Kidney (tissue), 14 donors: ENCODE results near the gene ANAPC2. TPM values are rescaled to one million over a fixed set of nuclear protein-coding genes. Genes with fewer than 3 reads are reported as not detected.

Source experiments
- DNase-seq, 5 donors: peaks; one replicate each; pipeline ENCODE4 v3.0.0-alpha.2; 2013 to 2020
- FAIRE-seq: peaks from 2 replicates; lab custom pipeline; 2012; peaks lifted over from hg19 to GRCh38; lab: Jason Lieb, UNC
- H3K27ac ChIP-seq, 2 donors: one replicate each; pipeline ENCODE4 v1.7.0; 2013; ENCODE audit warnings: low read depth in 2 of 2, low read length in 2 of 2, inconsistent platforms in 1 of 2
- H3K27me3 ChIP-seq: one replicate; pipeline ENCODE4 v1.7.1; 2013; ENCODE audit warnings: low read length, inconsistent platforms; ENCODE audit not compliant: control insufficient read depth, insufficient read depth
- H3K36me3 ChIP-seq, 3 donors: one replicate each; pipeline versions ENCODE4 v1.7.0 to v1.7.1; 2013; ENCODE audit warnings: low read length in 3 of 3, control low read depth in 1 of 3, inconsistent platforms in 1 of 3; ENCODE audit not compliant: insufficient read depth in 3 of 3, control insufficient read depth in 2 of 3
- H3K4me1 ChIP-seq, 3 donors: one replicate each; pipeline versions ENCODE4 v1.7.0 to v1.7.1; 2013; ENCODE audit warnings: low read length in 3 of 3, inconsistent platforms in 1 of 3, low read depth in 1 of 3; ENCODE audit not compliant: control insufficient read depth in 2 of 3, insufficient read depth in 2 of 3
- H3K4me3 ChIP-seq, 3 donors: one replicate each; pipeline versions ENCODE4 v1.7.0 to v1.8.1; 2013; ENCODE audit warnings: low read length in 3 of 3, control low read depth in 1 of 3, inconsistent platforms in 1 of 3
- H3K9ac ChIP-seq, 3 donors: one replicate each; pipeline versions ENCODE4 v1.7.0 to v1.7.1; 2013; ENCODE audit warnings: low read length in 3 of 3, control low read depth in 1 of 3, inconsistent platforms in 1 of 3
- H3K9me3 ChIP-seq, 3 donors: one replicate each; pipeline versions ENCODE4 v1.7.0 to v1.7.1; 2013; ENCODE audit warnings: low read length in 3 of 3, control low read depth in 1 of 3, inconsistent platforms in 1 of 3; ENCODE audit not compliant: control insufficient read depth in 2 of 3, insufficient read depth in 1 of 3
- CTCF ChIP-seq: IDR thresholded peaks from 3 replicates; pipeline ENCODE4 v1.5.1; 2012; ENCODE audit warnings: mild to moderate bottlenecking, moderate library complexity, borderline replicate concordance; ENCODE audit not compliant: insufficient read depth; ENCODE audit errors: extremely low read depth
- intact Hi-C: fragments of 100-400 bp; cut with DNase I; formaldehyde crosslinking; loops from one replicate; pipeline ENCODE4 v1.11.1; 2022
- polyA plus RNA-seq: library from polyadenylated mRNA; stranded (reverse); fragments of 350-450 nt; fragmentation: Illumina TruSeq; extraction: RNeasy Lipid Tissue Mini Kit (QIAGEN cat#74804); gene quantifications from one replicate; pipeline ENCODE4 v1.2.3, GENCODE V29; 2014; ENCODE audit warnings: low read depth, low replicate concordance; ENCODE audit not compliant: insufficient read depth
- total RNA-seq: library from RNA; stranded (reverse); fragmentation: NEBNext Ultra II Directional; extraction: Animal tissue kit (Norgen Biotek cat#: 25700); gene quantifications from one replicate; pipeline ENCODE4 v1.2.1, GENCODE V29; 2021
- donor health status: control.
- donor health status: control.
- donor health status: control.
- donor health status: control.
- donor health status: control.
- donor health status: DM: yes; HTN: yes; CAD: no.
- donor health status: Normal renal cell carcinoma (clear cell type).

Gene ANAPC2
- total and polyA plus RNA-seq, 2 donors from 2014 or later = 19.9 to 57.2 TPM

GRCh38 chr9:137128862-137129455 is 59.4 kb downstream of the ANAPC2 start:
- DNase-seq = no peak
- FAIRE-seq = no peak
- H3K36me3 ChIP-seq = no peaks in the 10 kb centered on the region
- H3K9ac ChIP-seq = peak overlapping the region in 2 of 3 donors; percentile 20 to 58
- no peaks in the 10 kb centered on the region for H3K9me3 ChIP-seq
- TF ChIP-seq CTCF = no peak
- intact Hi-C loops = no loop called here
- peak overlapping the region; percentile 61 to 77 (median 72) for H3K4me3 ChIP-seq
- peaks cover 0 to 16% (median 0%) of the 10 kb centered on the region in 3 donors for H3K4me1 ChIP-seq
- no peak overlapping the region for H3K27ac ChIP-seq
- H3K27me3 ChIP-seq = no peaks in the 10 kb centered on the region

- Histone ChIP-seq H3K9me3 (no peaks in the 10 kb centered on the region), H3K4me3 (peak overlapping the region in 2 of 3 donors; percentile 72 to 77), H3K9ac (no peak overlapping the region), H3K27me3 (no peaks in the 10 kb centered on the region), H3K4me1 (peaks cover 0 to 16% (median 0%) of the 10 kb centered on the region in 3 donors), H3K36me3 (no peaks in the 10 kb centered on the region), H3K27ac (no peak overlapping the region)
- no peak for TF ChIP-seq CTCF
- DNase-seq = no peak
- intact Hi-C loops = no loop called here
- FAIRE-seq = no peak
Observed at GRCh38 chr9:137128158-137128861, 60.0 kb downstream of the ANAPC2 start.

GRCh38 chr9:137127301-137128157 is 60.8 kb downstream of the ANAPC2 start:
- Histone ChIP-seq H3K9ac (peak overlapping the region in 1 of 3 donors; percentile 48), H3K9me3 (no peaks in the 10 kb centered on the region), H3K36me3 (no peaks in the 10 kb centered on the region), H3K27me3 (no peaks in the 10 kb centered on the region), H3K4me1 (peaks cover 0 to 16% (median 0%) of the 10 kb centered on the region in 3 donors), H3K27ac (peak overlapping the region in 1 of 2 donors; percentile 41), H3K4me3 (peak overlapping the region in 2 of 3 donors; percentile 5 to 18)
- DNase-seq (no peak), FAIRE-seq (no peak)
- no peak for TF ChIP-seq CTCF
- intact Hi-C loops = no loop called here
